Chondrocyte (in vitro differentiated cells): ENCODE data around the gene DUSP10. TPM values are rescaled to one million over a fixed set of nuclear protein-coding genes. Genes with fewer than 3 reads are reported as not detected.

Source experiments
- DNase-seq: peaks from one replicate; pipeline ENCODE4 v3.0.0; 2021; ENCODE audit warnings: mixed read lengths, low spot score
- H3K27ac Mint-ChIP-seq: one replicate; pipeline ENCODE4 v1.8.0; 2021; ENCODE audit warnings: mild to moderate bottlenecking, moderate library complexity, mixed read lengths; ENCODE audit not compliant: unreplicated experiment
- H3K27me3 Mint-ChIP-seq: 2 replicates; pipeline ENCODE4 v1.8.0; 2021; ENCODE audit warnings: low read depth, mixed read lengths
- H3K36me3 Mint-ChIP-seq: 2 replicates; pipeline ENCODE4 v1.8.0; 2021; ENCODE audit warnings: low read depth, mixed read lengths
- H3K4me1 Mint-ChIP-seq: 2 replicates; pipeline ENCODE4 v1.8.0; 2021; ENCODE audit warnings: low read depth, mild to moderate bottlenecking, mixed read lengths
- H3K4me3 Mint-ChIP-seq: one replicate; pipeline ENCODE4 v1.8.0; 2021; ENCODE audit warnings: mild to moderate bottlenecking, moderate library complexity, mixed read lengths; ENCODE audit not compliant: unreplicated experiment
- H3K9me3 Mint-ChIP-seq: 2 replicates; pipeline ENCODE4 v1.8.0; 2021; ENCODE audit warnings: low read depth, mixed read lengths
- total RNA-seq: library from RNA; stranded (reverse); gene quantifications from 3 replicates; pipeline ENCODE4 v1.2.1, GENCODE V29; 2021
- TF ChIP-seq, protein P1 (sequence below): fragments of 200-600 bp; sonication (generic); IDR thresholded peaks from 2 replicates; pipeline ENCODE4 v1.5.0; 2021; ENCODE audit warnings: antibody characterized with exemption, mild to moderate bottlenecking, moderate library complexity

DUSP10 gene
- total RNA-seq, 1 donor from 2014 or later, result 4.1 TPM

DNA sequence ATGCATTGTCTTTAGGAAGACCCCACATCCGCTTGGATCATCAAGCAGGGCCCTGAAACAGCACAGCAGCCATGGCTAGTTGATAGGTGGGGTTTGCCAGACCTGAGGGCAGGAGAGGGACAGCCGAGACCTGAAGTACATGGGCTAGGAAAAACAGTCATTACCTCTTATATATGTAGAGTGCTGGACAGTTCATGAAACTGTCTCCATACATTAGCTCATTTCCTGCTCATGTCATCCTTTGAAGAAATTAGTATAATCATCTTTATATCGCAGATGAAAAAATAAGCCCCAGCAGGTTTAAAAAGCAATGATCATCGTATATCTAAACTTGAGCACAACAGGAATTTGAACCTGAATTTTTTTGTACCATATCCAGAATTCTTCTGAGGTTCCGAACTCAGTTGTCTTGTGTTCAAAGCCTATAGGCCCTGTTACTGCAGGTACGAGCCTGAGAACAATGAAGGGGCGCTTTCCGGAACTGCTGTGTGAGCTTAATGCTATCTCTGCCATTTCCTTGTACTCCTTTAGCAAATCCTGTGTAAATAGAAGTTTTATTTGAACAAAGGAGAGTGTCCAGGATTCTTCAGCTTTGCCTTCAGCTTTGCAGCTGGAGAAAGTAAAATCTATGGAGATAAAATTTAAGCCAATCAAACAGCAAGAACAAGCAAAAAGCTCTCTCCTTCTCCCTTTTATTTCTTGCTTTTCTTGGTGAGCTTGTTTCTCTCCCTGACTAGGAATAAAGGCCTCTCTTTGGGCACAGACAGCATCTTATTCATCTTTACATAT is 32.4 kb upstream of the DUSP10 start:
- no peak for DNase-seq
- TF ChIP-seq, protein P1, sequence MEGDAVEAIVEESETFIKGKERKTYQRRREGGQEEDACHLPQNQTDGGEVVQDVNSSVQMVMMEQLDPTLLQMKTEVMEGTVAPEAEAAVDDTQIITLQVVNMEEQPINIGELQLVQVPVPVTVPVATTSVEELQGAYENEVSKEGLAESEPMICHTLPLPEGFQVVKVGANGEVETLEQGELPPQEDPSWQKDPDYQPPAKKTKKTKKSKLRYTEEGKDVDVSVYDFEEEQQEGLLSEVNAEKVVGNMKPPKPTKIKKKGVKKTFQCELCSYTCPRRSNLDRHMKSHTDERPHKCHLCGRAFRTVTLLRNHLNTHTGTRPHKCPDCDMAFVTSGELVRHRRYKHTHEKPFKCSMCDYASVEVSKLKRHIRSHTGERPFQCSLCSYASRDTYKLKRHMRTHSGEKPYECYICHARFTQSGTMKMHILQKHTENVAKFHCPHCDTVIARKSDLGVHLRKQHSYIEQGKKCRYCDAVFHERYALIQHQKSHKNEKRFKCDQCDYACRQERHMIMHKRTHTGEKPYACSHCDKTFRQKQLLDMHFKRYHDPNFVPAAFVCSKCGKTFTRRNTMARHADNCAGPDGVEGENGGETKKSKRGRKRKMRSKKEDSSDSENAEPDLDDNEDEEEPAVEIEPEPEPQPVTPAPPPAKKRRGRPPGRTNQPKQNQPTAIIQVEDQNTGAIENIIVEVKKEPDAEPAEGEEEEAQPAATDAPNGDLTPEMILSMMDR, result no peak
- no peaks in the 10 kb centered on the region for H3K4me1 Mint-ChIP-seq
- peaks cover 3% of the 10 kb centered on the region for H3K27me3 Mint-ChIP-seq
- H3K9me3 Mint-ChIP-seq, result no peaks in the 10 kb centered on the region
- no peak overlapping the region for H3K27ac Mint-ChIP-seq
- H3K4me3 Mint-ChIP-seq, result no peak overlapping the region
- no peaks in the 10 kb centered on the region for H3K36me3 Mint-ChIP-seq

GRCh38 chr1:221773383-221773782 is 31.5 kb upstream of the DUSP10 start:
- Mint-ChIP-seq H3K4me1 (no peaks in the 10 kb centered on the region), H3K4me3 (no peak overlapping the region), H3K9me3 (no peaks in the 10 kb centered on the region), H3K36me3 (no peaks in the 10 kb centered on the region), H3K27me3 (peaks cover 3% of the 10 kb centered on the region), H3K27ac (no peak overlapping the region)
- no peak for DNase-seq
- TF ChIP-seq, protein P1, result no peak

DNA sequence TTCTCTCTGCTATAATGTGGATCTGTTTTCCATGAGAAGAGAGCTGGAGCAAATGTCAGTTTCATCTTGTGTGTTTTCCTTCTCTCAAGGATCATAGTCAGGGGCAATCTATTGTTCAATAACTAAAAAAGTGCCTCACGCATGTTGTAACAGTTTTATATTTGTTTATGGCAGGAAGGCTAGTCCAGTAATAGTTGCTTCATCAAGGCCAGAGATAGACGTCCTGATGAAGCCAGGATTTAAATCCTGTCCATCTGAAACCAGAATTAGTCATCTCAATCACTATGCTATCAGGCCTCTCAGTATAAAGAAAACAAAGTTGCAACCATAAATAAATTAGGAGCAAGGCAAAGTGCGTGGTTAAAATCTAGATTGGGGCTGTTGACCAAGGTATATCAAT is 30.2 kb upstream of the DUSP10 start:
- no peaks in the 10 kb centered on the region for H3K9me3 Mint-ChIP-seq
- TF ChIP-seq, protein P1, result no peak
- DNase-seq, result no peak
- H3K27ac Mint-ChIP-seq, result no peak overlapping the region
- no peaks in the 10 kb centered on the region for H3K4me1 Mint-ChIP-seq
- peaks cover 3% of the 10 kb centered on the region for H3K27me3 Mint-ChIP-seq
- H3K4me3 Mint-ChIP-seq, result no peak overlapping the region
- no peaks in the 10 kb centered on the region for H3K36me3 Mint-ChIP-seq

DNA sequence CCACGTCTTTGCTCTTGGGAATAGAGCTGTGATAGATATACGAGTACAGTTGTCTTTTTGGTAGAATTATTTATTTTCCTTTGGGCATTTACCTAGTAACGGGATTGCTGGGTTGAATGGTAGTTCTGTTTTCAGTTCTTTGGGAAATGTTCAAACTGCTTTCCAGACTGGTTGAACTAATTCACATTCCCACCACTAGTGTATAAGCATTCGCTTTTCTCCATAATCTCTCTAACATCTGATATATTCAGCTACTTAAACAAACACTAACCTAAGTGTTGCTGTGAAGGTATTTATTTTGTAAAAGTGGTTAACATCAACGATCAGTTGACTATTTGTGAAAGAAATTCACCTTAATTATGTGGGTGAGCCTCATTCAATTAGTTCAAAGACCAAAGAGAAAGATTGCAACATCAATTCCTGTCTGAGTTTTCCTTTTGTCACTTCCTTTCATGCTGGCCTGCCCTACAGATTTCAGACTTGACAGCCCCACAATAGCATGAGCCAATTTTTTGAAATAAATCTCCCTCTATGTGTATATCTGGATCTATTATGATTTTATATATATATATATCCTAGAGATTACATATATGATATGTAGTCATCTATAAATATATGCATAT is 26.7 kb upstream of the DUSP10 start:
- Mint-ChIP-seq H3K36me3 (no peaks in the 10 kb centered on the region), H3K4me3 (no peak overlapping the region), H3K27me3 (peaks cover 3% of the 10 kb centered on the region), H3K9me3 (no peaks in the 10 kb centered on the region), H3K4me1 (no peaks in the 10 kb centered on the region), H3K27ac (no peak overlapping the region)
- DNase-seq, result no peak
- TF ChIP-seq, protein P1, result peak; percentile 44

DNA sequence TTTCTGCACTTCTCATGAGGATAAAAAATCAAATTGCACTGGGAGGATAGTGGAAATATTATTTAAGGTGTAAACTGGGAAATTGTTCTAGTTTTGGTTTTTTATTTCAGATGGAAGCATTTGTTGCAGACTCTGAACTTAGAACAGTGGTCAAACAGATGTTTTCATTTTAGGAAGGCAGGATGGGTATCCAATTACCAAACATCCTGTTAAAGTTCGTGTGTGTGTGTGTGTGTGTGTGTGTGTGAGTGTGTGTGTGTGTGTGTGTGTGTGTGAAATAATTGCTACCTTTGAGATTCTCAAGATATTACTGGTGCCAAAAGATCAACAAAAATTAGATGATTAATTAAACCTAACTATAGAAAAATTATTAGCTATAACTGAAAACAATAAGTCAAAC is 24.3 kb upstream of the DUSP10 start:
- H3K9me3 Mint-ChIP-seq, result no peaks in the 10 kb centered on the region
- no peak for DNase-seq
- TF ChIP-seq, protein P1, result no peak
- H3K4me1 Mint-ChIP-seq, result no peaks in the 10 kb centered on the region
- H3K27me3 Mint-ChIP-seq, result no peaks in the 10 kb centered on the region
- no peaks in the 10 kb centered on the region for H3K36me3 Mint-ChIP-seq
- H3K27ac Mint-ChIP-seq, result no peak overlapping the region
- H3K4me3 Mint-ChIP-seq, result no peak overlapping the region
